ENCODE measurements around the gene CHN2.

CHN2 gene

GRCh38 chr7:29228289-29229011 is 33.9 kb downstream of the CHN2 start:
- no peak for DNase-seq (ENCODE audit: low read depth)

DNA sequence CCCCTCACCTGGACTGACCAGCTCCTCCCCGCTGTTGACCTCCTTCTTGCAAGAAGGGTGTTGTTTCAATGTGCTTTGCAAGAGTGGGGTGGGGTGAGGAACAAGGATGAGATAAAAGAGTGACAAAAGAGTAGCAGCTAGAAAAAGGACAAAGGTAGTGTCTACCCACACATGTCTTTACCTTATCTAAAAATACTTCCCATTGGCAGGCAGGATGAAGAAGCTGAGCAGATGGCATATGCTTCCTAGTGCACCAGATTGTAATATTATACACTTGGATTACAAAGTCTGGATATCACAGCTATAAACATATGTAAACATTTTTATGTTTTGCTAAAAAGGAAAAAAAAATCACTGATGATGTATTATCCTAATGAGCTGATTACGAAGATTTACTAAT is 34.5 kb downstream of the CHN2 start:
- no peak for DNase-seq (ENCODE audit: low read depth)

DNA sequence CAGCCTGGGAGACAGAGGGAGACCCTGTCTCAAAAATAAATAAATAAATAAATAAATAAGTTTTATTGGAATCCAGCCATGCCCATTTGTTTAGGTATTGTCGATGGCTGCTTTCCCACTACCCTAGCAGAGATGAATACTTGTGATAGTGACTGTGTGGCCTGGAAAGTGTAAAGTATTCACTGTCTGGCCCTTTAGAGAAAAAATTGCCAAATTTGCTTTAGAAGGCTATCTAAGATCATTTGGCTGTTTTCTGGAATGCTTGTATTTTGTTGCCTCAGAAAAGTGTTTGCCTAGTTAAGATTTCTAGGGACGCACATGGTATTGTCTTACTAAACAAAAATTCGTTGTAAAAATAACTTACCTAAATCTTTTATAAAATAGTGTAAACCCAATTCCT is 35.4 kb downstream of the CHN2 start:
- DNase-seq (ENCODE audit: low read depth): no peak

DNA sequence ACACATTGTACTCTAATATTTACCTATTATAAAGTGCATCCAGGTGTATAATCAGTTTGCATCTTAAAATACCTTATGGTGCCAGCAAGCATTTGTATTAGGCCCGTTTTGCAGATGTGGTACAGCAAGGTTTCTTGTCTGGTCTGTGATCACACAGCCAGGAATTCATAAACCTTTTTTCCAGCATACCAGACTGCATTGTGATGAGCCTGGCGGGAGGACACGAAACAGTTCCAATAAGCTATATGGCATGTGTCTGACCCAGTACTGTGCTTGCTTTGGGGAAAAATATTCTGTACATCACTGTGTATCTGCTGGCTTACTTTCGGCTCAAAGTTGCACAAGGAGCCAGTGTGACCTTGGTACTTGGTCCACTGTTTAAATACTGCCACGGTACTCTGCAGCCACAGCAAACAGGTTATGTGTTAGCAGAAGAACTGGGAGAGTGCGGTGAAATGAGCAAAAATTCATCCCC is 36.3 kb downstream of the CHN2 start:
- DNase-seq (ENCODE audit: low read depth): no peak

DNA sequence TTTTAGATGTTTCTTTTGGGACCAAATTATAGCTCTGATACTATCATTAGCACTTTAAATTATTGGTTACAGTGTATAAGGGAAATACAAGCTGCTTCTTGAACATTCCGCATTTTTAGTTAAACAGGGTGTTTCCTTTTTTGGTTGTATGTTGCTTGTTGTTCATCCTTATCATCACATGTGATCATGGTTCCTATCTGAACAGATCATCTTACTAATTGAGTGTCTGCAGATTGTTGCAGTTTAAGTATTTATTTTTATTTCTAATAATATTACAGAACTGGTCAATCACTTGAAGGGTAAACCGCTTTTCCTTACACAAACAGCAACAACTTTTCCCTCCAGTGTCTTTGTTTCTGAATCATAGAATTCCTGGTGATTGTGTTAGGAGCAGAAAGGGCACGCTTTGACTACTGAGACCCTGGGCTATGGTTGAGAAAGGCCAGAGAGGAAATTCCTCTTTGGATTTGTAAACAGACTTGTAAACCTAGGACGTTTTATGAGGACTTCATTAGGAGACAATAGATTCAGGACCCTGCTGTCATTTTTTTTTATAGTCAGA is 37.2 kb downstream of the CHN2 start:
- no peak for DNase-seq (ENCODE audit: low read depth)

- no peak for DNase-seq (ENCODE audit: low read depth)
Measured at GRCh38 chr7:29234438-29234837, 39.9 kb downstream of the CHN2 start.

DNA sequence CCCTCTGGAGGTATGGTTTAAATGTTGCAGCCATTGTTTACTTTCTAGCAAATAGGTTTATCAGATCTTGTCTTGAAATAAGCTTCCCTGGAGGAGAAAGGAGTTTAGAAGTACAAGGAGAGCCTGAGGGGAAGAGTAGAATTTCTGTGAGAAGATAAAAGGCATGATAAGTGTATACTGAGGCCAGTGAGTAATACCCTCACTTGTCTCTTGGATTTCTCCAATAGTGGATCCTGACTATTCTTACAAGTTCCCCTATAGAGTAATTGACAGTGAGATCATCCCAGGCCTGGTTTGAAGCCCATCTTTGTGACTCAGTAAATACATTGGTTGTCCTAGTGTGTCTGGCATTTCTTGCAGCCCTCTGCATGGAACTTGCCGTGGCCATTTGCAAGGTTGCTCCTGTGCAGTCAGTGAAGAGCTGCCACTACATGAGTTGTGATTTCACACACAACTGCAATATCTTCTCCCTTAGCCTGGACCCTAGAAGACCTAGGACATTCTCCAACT is 41.6 kb downstream of the CHN2 start:
- no peak for DNase-seq (ENCODE audit: low read depth)

- DNase-seq (ENCODE audit: low read depth): no peak
Measured at GRCh38 chr7:29236649-29237048, 42.1 kb downstream of the CHN2 start.

DNA sequence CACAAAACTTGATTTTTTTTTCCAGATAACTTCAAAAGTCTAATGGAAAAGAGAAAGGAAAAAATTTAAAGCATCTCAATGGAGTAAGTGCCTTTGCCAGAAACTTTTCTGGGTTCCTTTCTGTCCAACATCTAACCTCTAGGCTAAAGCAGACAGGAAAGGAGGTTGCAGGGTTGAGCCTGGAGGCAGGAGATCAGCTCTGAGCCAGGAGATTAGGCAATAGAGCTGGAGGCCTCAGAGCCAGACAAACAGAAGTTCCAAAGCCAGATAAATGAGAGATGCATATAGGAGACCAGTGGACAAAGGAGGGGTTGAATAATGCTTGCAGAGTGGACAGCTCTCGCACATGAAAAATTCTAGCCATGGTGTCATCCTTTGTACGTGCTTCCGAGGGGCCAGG is 42.9 kb downstream of the CHN2 start:
- DNase-seq (ENCODE audit: low read depth): no peak

DNA sequence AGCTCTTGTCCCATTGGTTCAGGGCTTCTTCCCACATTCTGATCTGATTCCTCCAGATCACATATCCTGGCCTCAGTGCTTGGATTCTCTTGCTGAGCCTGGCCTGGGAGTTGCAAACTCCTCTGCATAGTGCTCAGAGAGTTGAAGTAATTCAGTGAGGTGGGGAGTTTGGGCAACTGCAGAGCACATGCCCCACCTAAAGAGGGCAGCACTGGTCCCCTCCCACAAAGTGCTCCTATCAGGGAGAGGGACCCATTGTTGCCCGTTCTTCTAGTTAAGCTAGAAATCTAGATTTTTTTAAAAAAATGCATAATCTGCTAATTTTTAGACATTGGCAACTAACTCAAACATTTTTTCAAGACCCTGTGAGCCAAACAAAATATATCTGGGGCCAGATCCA is 45.1 kb downstream of the CHN2 start:
- DNase-seq (ENCODE audit: low read depth): no peak

DNA sequence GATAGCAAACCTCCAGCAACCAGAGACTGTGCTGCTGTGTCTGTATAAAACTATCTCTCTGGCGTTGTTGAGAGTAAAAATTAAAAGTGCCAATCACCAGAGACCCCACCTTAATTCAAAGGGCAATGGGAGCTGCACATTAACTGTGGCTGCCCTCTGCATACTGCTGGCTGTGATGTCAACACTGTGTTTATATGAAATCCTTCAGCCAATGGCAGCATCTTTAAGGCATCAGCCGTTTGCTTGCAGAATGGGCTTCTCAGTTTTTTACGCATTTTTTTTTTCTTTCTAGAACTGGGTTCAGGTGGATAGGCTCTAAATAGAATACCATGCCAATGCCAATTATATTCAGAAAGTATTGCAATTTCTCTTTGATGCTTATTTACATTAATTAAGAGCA is 47.7 kb downstream of the CHN2 start:
- DNase-seq (ENCODE audit: low read depth): no peak

- DNase-seq (ENCODE audit: low read depth): no peak
Measured at GRCh38 chr7:29243910-29244655, 49.5 kb downstream of the CHN2 start.

DNA sequence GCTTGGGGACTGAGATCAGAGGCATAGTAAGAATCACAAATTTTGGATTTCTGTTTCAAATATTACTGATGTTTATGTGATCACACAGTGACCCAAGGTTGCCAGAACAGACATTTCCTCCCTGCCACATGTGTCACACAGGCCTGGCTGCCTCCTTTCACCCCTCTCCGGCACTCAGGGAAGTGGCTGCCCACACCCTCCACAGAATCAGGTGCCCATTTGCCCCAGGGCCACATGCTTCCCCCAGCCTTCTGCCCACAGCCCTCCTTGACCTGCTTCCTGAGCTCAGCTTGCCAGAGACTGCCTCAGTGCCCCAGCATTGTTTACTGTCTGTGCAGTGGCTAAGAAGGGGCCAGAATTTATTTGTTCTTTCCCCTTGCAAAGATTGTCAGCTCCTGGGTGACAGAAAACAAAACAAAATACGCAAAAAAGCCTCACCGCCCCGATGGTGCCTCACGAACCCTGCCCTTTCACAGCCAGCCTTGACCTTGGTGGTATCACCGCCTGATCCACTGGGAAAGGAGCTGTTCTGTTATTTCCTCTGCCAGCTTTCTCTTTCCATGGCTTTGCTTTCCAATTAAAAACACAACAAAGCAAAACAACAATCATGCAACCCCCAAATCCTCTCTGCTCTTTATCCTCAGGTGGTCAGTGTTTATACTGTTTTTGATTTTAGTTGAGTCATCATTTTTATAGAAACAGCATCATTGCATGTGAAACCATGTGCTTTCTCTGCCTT is 52.8 kb downstream of the CHN2 start:
- DNase-seq (ENCODE audit: low read depth): no peak

DNA sequence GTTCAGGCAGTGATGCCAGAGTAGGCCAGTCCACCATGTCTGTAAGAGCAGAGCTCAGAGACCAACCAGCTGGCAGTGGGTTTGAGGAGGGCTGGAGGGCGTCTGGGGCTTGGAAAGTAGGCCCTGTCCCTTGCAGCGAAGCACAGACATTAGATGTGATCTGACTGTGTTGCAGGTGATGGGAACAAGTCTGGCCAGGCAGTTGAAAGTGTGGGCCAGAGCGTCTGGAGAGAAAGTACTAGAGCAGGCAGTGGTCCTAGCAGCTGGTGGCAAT is 53.3 kb downstream of the CHN2 start:
- no peak for DNase-seq (ENCODE audit: low read depth)

DNA sequence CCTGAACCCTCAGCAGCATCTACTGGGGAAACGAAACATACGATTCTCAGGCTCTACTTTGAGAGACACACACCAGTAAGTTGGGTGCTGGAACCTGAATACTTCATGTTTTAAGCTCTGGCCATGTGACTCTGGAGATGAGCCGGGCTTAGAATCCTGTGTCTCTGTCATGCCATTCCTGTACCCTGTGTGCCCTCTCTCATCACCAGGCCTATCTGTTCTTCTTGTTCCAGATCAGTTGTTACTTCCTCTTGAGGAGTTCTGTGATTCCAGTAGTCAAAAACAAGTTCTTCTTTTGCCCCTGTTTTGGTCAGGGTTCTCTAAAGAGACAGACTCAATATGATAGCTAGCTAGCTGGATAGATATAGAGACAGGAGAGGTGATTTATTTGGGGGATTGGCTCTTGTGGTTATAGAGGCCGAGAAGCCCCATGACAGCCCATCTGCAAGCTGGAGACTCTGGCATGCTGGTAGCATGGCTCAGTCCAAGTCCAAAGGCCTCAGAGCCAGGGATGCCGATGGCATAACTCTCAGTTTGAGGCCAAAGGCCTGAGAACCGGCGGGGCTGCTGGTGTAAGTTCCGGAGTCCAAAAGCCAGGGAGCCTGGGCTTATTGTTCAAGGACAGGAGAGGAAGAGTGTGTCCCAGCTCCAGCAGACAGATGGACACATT is 54.3 kb downstream of the CHN2 start:
- no peak for DNase-seq (ENCODE audit: low read depth)

DNA sequence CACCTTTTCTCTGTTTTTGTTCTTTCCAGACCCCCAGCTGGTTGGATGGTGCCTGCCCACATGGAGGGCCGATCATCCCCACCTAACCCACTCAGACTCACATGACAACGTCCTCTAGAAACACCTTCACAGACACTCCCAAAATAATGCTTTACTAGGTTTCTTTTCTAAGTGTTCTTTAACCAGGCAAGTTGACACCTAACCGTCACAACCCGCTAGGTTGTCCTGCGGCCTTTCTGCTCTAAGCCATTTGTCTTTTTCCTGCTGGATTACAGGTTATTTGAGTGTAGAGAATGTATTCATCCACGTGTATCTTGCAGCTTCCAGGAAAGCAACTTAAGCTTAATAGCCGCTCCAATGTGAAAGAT is 54.8 kb downstream of the CHN2 start:
- no peak for DNase-seq (ENCODE audit: low read depth)

GRCh38 chr7:29249860-29250259 is 55.3 kb downstream of the CHN2 start:
- no peak for DNase-seq (ENCODE audit: low read depth)

DNA sequence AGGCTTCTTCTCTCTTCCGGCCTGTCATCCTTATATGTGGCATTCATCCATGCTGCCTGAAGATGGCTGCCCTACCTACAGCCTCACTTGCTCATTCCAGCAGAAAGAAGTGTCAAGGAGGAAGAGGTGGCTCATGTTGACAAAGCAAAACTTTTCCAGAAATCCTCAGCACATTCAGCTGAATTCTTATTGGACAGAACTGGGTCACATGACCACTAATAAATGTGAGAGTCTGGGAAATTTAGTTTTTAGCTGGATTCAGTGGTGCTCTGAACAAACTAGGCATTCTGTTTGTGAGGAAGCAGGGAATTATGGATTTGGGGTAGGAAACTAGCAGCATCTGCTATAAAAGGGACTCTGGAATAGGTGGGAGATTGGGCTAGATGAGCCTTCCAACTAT is 58.6 kb downstream of the CHN2 start:
- DNase-seq (ENCODE audit: low read depth): no peak

DNA sequence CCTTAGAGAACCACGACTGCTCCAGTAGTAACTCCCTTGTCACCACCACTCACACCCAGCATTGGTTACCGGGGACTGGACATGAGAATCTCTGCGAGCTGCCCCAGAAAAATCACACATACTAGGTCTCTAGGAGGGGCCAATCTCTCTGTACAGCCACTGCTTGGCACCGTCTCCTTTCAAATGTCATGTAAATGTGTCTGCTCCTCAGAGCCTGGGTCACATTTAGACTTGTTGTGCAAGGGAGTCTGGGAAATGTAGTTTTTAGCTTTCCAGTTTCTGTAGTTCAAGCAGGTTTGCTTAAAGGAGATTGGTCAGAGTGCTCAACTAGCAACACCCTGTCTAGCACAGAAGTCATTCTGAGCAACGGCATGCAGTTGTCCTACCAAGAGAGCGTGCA is 60.0 kb downstream of the CHN2 start:
- no peak for DNase-seq (ENCODE audit: low read depth)

DNA sequence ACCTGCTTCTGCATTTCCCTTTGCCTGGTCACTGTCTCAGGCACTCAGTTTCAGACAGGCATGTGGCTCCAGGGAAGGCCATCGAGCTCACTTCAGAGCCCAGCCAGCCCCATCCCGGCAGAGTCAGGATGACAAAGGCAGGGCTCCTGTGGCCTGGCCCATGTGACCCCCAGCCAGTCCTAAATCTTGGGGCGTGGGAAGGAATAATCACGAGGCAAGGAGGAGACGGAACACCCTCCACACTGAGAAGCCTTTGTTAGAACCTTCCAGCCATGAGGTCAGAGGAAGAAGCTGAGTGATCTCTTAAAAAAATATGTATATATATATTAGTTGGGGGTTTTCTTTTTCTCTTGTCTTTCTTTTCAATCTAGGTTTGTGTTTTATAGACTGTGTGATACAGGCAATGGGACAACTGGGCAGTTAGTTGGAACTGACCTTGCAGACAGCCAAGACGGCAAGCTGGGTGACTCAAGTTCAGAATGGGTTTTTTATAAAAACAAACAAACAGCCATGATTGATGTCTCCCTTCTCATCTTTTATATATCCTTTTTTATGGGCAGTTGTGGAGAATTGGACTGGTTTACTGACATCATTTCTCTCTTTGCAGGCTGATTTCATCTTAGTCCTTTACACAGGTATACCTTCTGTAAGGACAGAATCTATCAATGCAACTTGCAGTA is 60.8 kb downstream of the CHN2 start:
- no peak for DNase-seq (ENCODE audit: low read depth)

- no peak for DNase-seq (ENCODE audit: low read depth)
Measured at GRCh38 chr7:29255906-29256692, 61.5 kb downstream of the CHN2 start.
